ENCODE measurements around the gene MRRF. TPM values are rescaled to one million over a fixed set of nuclear protein-coding genes. Genes with fewer than 3 reads are reported as not detected.

Gene MRRF
- total RNA-seq, 1 experiment from 2014 or later: 42.3 TPM

DNA sequence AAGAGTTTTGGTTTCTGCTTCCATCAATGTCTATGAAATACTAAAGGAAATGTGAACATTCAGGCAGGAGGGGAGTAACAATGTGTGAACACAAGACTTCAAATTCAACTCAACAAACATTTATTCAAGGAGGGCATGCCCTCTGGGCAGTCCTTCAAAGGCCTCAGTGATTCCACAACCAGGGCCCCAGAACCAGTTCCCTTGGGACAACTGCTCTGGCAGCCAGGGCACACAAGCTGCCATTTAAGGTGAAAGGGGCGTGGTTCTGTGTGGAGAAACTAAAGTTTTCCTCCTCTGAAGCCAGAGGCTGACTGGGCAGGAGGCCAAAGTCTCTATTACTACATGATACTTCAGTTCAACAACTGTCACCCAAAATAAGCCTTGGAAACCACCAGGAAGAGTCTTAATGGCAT, 3.2 kb upstream of the MRRF start:
- H3K9me3 Mint-ChIP-seq: no peaks in the 10 kb centered on the region
- H3K4me1 Mint-ChIP-seq: peaks cover 20% of the 10 kb centered on the region
- ATAC-seq (no peak), DNase-seq (ENCODE audit: low spot score) (no peak)
- ChIA-PET POLR2A (no interaction called here), CTCF (no interaction called here)
- no peak for TF ChIP-seq TCF7 (CRISPR knock-in tag; IDR thresholded peaks at IDR 0.05; ENCODE audit: low read depth)
- no peak for TF ChIP-seq ZNF416 (CRISPR knock-in tag; IDR thresholded peaks at IDR 0.05)
- no peak for TF ChIP-seq ZNF121 (CRISPR knock-in tag; IDR thresholded peaks at IDR 0.05)
- TF ChIP-seq NR3C1 (CRISPR knock-in tag; conservative IDR thresholded peaks at IDR 0.05; ENCODE audit: low read depth): no peak
- TF ChIP-seq GRHL2 (CRISPR knock-in tag; IDR thresholded peaks at IDR 0.05; ENCODE audit: insufficient replicate concordance, severe bottlenecking): no peak
- TF ChIP-seq ZBTB43 (CRISPR knock-in tag; IDR thresholded peaks at IDR 0.05): no peak
- TF ChIP-seq ERG (CRISPR knock-in tag; IDR thresholded peaks at IDR 0.05): no peak
- TF ChIP-seq, protein P1, sequence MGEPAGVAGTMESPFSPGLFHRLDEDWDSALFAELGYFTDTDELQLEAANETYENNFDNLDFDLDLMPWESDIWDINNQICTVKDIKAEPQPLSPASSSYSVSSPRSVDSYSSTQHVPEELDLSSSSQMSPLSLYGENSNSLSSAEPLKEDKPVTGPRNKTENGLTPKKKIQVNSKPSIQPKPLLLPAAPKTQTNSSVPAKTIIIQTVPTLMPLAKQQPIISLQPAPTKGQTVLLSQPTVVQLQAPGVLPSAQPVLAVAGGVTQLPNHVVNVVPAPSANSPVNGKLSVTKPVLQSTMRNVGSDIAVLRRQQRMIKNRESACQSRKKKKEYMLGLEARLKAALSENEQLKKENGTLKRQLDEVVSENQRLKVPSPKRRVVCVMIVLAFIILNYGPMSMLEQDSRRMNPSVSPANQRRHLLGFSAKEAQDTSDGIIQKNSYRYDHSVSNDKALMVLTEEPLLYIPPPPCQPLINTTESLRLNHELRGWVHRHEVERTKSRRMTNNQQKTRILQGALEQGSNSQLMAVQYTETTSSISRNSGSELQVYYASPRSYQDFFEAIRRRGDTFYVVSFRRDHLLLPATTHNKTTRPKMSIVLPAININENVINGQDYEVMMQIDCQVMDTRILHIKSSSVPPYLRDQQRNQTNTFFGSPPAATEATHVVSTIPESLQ (CRISPR knock-in tag; IDR thresholded peaks at IDR 0.05): no peak
- TF ChIP-seq USF2 (CRISPR knock-in tag; IDR thresholded peaks at IDR 0.05): no peak
- no peak for TF ChIP-seq NR2C2 (CRISPR knock-in tag; IDR thresholded peaks at IDR 0.05)
- TF ChIP-seq, protein P2, sequence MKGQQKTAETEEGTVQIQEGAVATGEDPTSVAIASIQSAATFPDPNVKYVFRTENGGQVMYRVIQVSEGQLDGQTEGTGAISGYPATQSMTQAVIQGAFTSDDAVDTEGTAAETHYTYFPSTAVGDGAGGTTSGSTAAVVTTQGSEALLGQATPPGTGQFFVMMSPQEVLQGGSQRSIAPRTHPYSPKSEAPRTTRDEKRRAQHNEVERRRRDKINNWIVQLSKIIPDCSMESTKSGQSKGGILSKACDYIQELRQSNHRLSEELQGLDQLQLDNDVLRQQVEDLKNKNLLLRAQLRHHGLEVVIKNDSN (CRISPR knock-in tag; IDR thresholded peaks at IDR 0.05): no peak
- TF ChIP-seq E2F4 (CRISPR knock-in tag; IDR thresholded peaks at IDR 0.05; ENCODE audit: borderline replicate concordance, low read depth): no peak
- TF ChIP-seq, protein P3, sequence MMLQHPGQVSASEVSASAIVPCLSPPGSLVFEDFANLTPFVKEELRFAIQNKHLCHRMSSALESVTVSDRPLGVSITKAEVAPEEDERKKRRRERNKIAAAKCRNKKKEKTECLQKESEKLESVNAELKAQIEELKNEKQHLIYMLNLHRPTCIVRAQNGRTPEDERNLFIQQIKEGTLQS (CRISPR knock-in tag; conservative IDR thresholded peaks at IDR 0.05): no peak
- H3K4me3 Mint-ChIP-seq: no peak overlapping the region
- H3K36me3 Mint-ChIP-seq: peaks cover 16% of the 10 kb centered on the region
- no peak overlapping the region for H3K27ac Mint-ChIP-seq
- H3K27me3 Mint-ChIP-seq (ENCODE audit: low read depth): no peaks in the 10 kb centered on the region

DNA sequence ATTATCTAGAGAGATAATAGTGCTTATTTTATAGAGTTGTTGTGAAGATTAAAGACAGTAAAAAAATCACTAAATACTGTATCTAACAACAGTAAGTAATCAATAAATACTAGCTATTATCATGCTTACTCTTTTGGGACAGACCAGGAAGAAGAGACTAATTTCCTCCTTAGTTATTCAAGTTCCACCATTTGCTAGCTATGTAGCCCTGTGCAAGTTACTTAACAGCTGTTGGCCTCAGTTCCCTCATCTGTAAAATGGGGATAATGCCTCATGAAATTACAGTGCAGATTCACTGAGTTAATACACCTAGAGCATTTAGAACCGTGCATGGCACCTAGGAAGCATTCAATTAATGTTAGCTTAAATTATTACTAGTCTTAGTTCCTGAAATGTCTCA, 2.6 kb upstream of the MRRF start:
- no peak for DNase-seq (ENCODE audit: low spot score)
- H3K4me3 Mint-ChIP-seq: no peak overlapping the region
- ChIA-PET POLR2A (no interaction called here), CTCF (no interaction called here)
- no peaks in the 10 kb centered on the region for H3K27me3 Mint-ChIP-seq (ENCODE audit: low read depth)
- peaks cover 20% of the 10 kb centered on the region for H3K4me1 Mint-ChIP-seq
- H3K27ac Mint-ChIP-seq: no peak overlapping the region
- no peak for ATAC-seq
- H3K9me3 Mint-ChIP-seq: no peaks in the 10 kb centered on the region
- peaks cover 16% of the 10 kb centered on the region for H3K36me3 Mint-ChIP-seq
- no peak for TF ChIP-seq KAT7 (CRISPR knock-in tag; IDR thresholded peaks at IDR 0.05; ENCODE audit: borderline replicate concordance)
- TF ChIP-seq ZNF263 (CRISPR knock-in tag; IDR thresholded peaks at IDR 0.05; ENCODE audit: low read depth): no peak
- no peak for TF ChIP-seq EMX1 (CRISPR knock-in tag; IDR thresholded peaks at IDR 0.05)
- TF ChIP-seq, protein P1 (CRISPR knock-in tag; IDR thresholded peaks at IDR 0.05): no peak
- TF ChIP-seq CREM (CRISPR knock-in tag; IDR thresholded peaks at IDR 0.05): no peak
- TF ChIP-seq, protein P2 (CRISPR knock-in tag; IDR thresholded peaks at IDR 0.05): no peak
- TF ChIP-seq SP1 (CRISPR knock-in tag; conservative IDR thresholded peaks at IDR 0.05): no peak
- no peak for TF ChIP-seq E2F4 (CRISPR knock-in tag; IDR thresholded peaks at IDR 0.05; ENCODE audit: borderline replicate concordance, low read depth)
- no peak for TF ChIP-seq IRF2 (CRISPR knock-in tag; IDR thresholded peaks at IDR 0.05; ENCODE audit: borderline replicate concordance, low read depth)
- no peak for TF ChIP-seq GABPB1 (CRISPR knock-in tag; IDR thresholded peaks at IDR 0.05)
- TF ChIP-seq ETV6 (CRISPR knock-in tag; IDR thresholded peaks at IDR 0.05): no peak
- no peak for TF ChIP-seq JAZF1 (CRISPR knock-in tag; IDR thresholded peaks at IDR 0.05)
- no peak for TF ChIP-seq CBFB (CRISPR knock-in tag; IDR thresholded peaks at IDR 0.05; ENCODE audit: low read depth)
- no peak for TF ChIP-seq TEAD4 (CRISPR knock-in tag; IDR thresholded peaks at IDR 0.05)
